Measurements from ENCODE around the gene CTSC.
"Not testable (repeated sequence)": the region's sequence is repeated elsewhere in the genome, so short reads cannot be mapped to it uniquely, and the experiment has no call there.

Gene CTSC

GRCh38 chr11:88348870-88349269 is 11.3 kb upstream of the CTSC start:
- DNase-seq: no peak

- DNase-seq: no peak
Measured at GRCh38 chr11:88345949-88346348, 8.4 kb upstream of the CTSC start.

GRCh38 chr11:88345408-88345807 is 7.9 kb upstream of the CTSC start:
- DNase-seq: no peak

GRCh38 chr11:88344869-88345268 is 7.3 kb upstream of the CTSC start:
- DNase-seq: no peak

GRCh38 chr11:88341522-88342251 is 4.2 kb upstream of the CTSC start:
- DNase-seq: no peak

- DNase-seq: no peak
Measured at GRCh38 chr11:88340366-88340935, 2.9 kb upstream of the CTSC start.

- no peak for DNase-seq
Measured at GRCh38 chr11:88337987-88338668, 592 bp upstream of the CTSC start.

- no peak for DNase-seq
Measured at GRCh38 chr11:88335284-88335683, 2.3 kb downstream of the CTSC start.

- no peak for DNase-seq
Measured at GRCh38 chr11:88333862-88334261, 3.7 kb downstream of the CTSC start.

GRCh38 chr11:88332851-88333250 is 4.7 kb downstream of the CTSC start:
- DNase-seq: no peak

- DNase-seq: no peak
Measured at GRCh38 chr11:88330826-88331428, 6.6 kb downstream of the CTSC start.

- no peak for DNase-seq
Measured at GRCh38 chr11:88329563-88330250, 7.8 kb downstream of the CTSC start.

- no peak for DNase-seq
Measured at GRCh38 chr11:88327462-88328143, 9.9 kb downstream of the CTSC start.

- no peak for DNase-seq
Measured at GRCh38 chr11:88327061-88327460, 10.5 kb downstream of the CTSC start.

- DNase-seq: no peak
Measured at GRCh38 chr11:88326099-88326498, 11.4 kb downstream of the CTSC start.

- no peak for DNase-seq
Measured at GRCh38 chr11:88324562-88325345, 12.8 kb downstream of the CTSC start.

GRCh38 chr11:88322881-88323280 is 14.7 kb downstream of the CTSC start:
- not testable (repeated sequence) for DNase-seq

GRCh38 chr11:88321412-88321811 is 16.1 kb downstream of the CTSC start:
- not testable (repeated sequence) for DNase-seq

- no peak for DNase-seq
Measured at GRCh38 chr11:88320149-88320559, 17.4 kb downstream of the CTSC start.

GRCh38 chr11:88318017-88318416 is 19.5 kb downstream of the CTSC start:
- DNase-seq: no peak

GRCh38 chr11:88317536-88317935 is 20.0 kb downstream of the CTSC start:
- no peak for DNase-seq

GRCh38 chr11:88315981-88316441 is 21.5 kb downstream of the CTSC start:
- DNase-seq: no peak
